Skeletal muscle tissue (tissue), 4 donors: ENCODE data around the gene ADAMTSL2. TPM values are rescaled to one million over a fixed set of nuclear protein-coding genes. Genes with fewer than 3 reads are reported as not detected.

Experiments
- H3K27ac ChIP-seq: one replicate; pipeline ENCODE4 v1.7.0; 2013; ENCODE audit warnings: mild to moderate bottlenecking, low read depth, low read length, inconsistent platforms
- H3K27me3 ChIP-seq, 3 donors: one replicate each; pipeline ENCODE4 v1.7.0; 2013; ENCODE audit warnings: low read length in 3 of 3; ENCODE audit not compliant: control insufficient read depth in 3 of 3, insufficient read depth in 3 of 3
- H3K36me3 ChIP-seq, 3 donors: one replicate each; pipeline ENCODE4 v1.7.0; 2013; ENCODE audit warnings: low read length in 3 of 3; ENCODE audit not compliant: control insufficient read depth in 3 of 3, insufficient read depth in 3 of 3
- H3K4me1 ChIP-seq, 3 donors: one replicate each; pipeline ENCODE4 v1.7.0; 2013; ENCODE audit warnings: low read length in 3 of 3, mild to moderate bottlenecking in 3 of 3; ENCODE audit not compliant: control insufficient read depth in 3 of 3, insufficient read depth in 3 of 3
- H3K4me3 ChIP-seq, 3 donors: one replicate each; pipeline ENCODE4 v1.7.0; 2013; ENCODE audit warnings: low read length in 3 of 3
- H3K9ac ChIP-seq, 3 donors: one replicate each; pipeline ENCODE4 v1.7.0; 2013; ENCODE audit warnings: low read length in 3 of 3, mild to moderate bottlenecking in 3 of 3, moderate library complexity in 2 of 3, low read depth in 1 of 3
- H3K9me3 ChIP-seq, 3 donors: one replicate each; pipeline ENCODE4 v1.7.0; 2013; ENCODE audit warnings: low read length in 3 of 3; ENCODE audit not compliant: control insufficient read depth in 3 of 3
- total RNA-seq: library from RNA; depleted of rRNA; stranded (reverse); fragments of >200 nt; gene quantifications from one replicate; pipeline ENCODE4 v1.2.3, GENCODE V29; 2014
- donor health status: Osteomylitis.

ADAMTSL2 gene
- 4.7 TPM for total RNA-seq

GRCh38 chr9:133534346-133535291 lies at the start of gene ADAMTSL2:
Gene ADAMTSL2, plus strand, starts transcription at chr9:133534704. Its CDS starts 2,009 bp downstream, at chr9:133536713.
- Histone ChIP-seq H3K27ac (peak within 1 kb of the TSS; percentile 28), H3K27me3 (peaks cover 15 to 65% (median 30%) of the 10 kb centered on the region in 3 donors), H3K4me3 (peak within 1 kb of the TSS; percentile 38 to 61 (median 54)), H3K4me1 (peaks cover 27 to 38% (median 32%) of the 10 kb centered on the region in 3 donors), H3K36me3 (no peaks in the 10 kb centered on the region), H3K9me3 (no peaks in the 10 kb centered on the region), H3K9ac (peak within 1 kb of the TSS in 2 of 3 donors; percentile 33 to 66)

- Histone ChIP-seq H3K9ac (no peak overlapping the region), H3K27ac (no peak overlapping the region), H3K4me1 (peaks cover 0 to 5% (median 0%) of the 10 kb centered on the region in 3 donors), H3K27me3 (peaks cover 2 to 23% (median 10%) of the 10 kb centered on the region in 3 donors), H3K36me3 (no peaks in the 10 kb centered on the region), H3K9me3 (no peaks in the 10 kb centered on the region), H3K4me3 (no peak overlapping the region)
Observed at GRCh38 chr9:133485531-133486260, 48.8 kb upstream of the ADAMTSL2 start.

- no peaks in the 10 kb centered on the region for H3K9me3 ChIP-seq
- H3K27me3 ChIP-seq = peaks cover 2 to 23% (median 8%) of the 10 kb centered on the region in 3 donors
- no peak overlapping the region for H3K4me3 ChIP-seq
- no peak overlapping the region for H3K9ac ChIP-seq
- H3K36me3 ChIP-seq = no peaks in the 10 kb centered on the region
- peaks cover 11 to 19% (median 12%) of the 10 kb centered on the region in 3 donors for H3K4me1 ChIP-seq
- H3K27ac ChIP-seq = no peak overlapping the region
Observed at GRCh38 chr9:133487331-133487725, 47.2 kb upstream of the ADAMTSL2 start.

- H3K36me3 ChIP-seq = no peaks in the 10 kb centered on the region
- no peak overlapping the region for H3K9ac ChIP-seq
- H3K4me1 ChIP-seq = peaks cover 17 to 33% (median 25%) of the 10 kb centered on the region in 3 donors
- H3K4me3 ChIP-seq = no peak overlapping the region
- H3K27ac ChIP-seq = no peak overlapping the region
- peaks cover 2 to 19% (median 7%) of the 10 kb centered on the region in 3 donors for H3K27me3 ChIP-seq
- H3K9me3 ChIP-seq = no peaks in the 10 kb centered on the region
Observed at GRCh38 chr9:133488686-133489252, 45.7 kb upstream of the ADAMTSL2 start.

GRCh38 chr9:133489253-133490190 lies 45.0 kb upstream of the ADAMTSL2 start:
- H3K9me3 ChIP-seq = no peaks in the 10 kb centered on the region
- H3K27me3 ChIP-seq = peaks cover 2 to 18% (median 5%) of the 10 kb centered on the region in 3 donors
- no peaks in the 10 kb centered on the region for H3K36me3 ChIP-seq
- H3K4me1 ChIP-seq = peaks cover 17 to 33% (median 25%) of the 10 kb centered on the region in 3 donors
- H3K9ac ChIP-seq = peak overlapping the region in 1 of 3 donors; percentile 8
- no peak overlapping the region for H3K27ac ChIP-seq
- H3K4me3 ChIP-seq = no peak overlapping the region

GRCh38 chr9:133490201-133490681 lies 44.3 kb upstream of the ADAMTSL2 start:
- H3K27me3 ChIP-seq = peaks cover 2 to 12% (median 2%) of the 10 kb centered on the region in 3 donors
- H3K4me1 ChIP-seq = peaks cover 17 to 33% (median 25%) of the 10 kb centered on the region in 3 donors
- H3K9ac ChIP-seq = peak overlapping the region in 1 of 3 donors; percentile 8
- no peaks in the 10 kb centered on the region for H3K36me3 ChIP-seq
- no peak overlapping the region for H3K4me3 ChIP-seq
- no peak overlapping the region for H3K27ac ChIP-seq
- H3K9me3 ChIP-seq = no peaks in the 10 kb centered on the region

GRCh38 chr9:133490865-133491655 lies 43.4 kb upstream of the ADAMTSL2 start:
- Histone ChIP-seq H3K27me3 (peaks cover 0 to 14% (median 7%) of the 10 kb centered on the region in 3 donors), H3K4me3 (no peak overlapping the region), H3K4me1 (peaks cover 17 to 31% (median 25%) of the 10 kb centered on the region in 3 donors), H3K36me3 (no peaks in the 10 kb centered on the region), H3K27ac (no peak overlapping the region), H3K9me3 (no peaks in the 10 kb centered on the region), H3K9ac (no peak overlapping the region)

- peaks cover 0 to 19% (median 8%) of the 10 kb centered on the region in 3 donors for H3K27me3 ChIP-seq
- H3K9ac ChIP-seq = no peak overlapping the region
Observed at GRCh38 chr9:133491656-133491925, 42.9 kb upstream of the ADAMTSL2 start.

More at GRCh38 chr9:133491656-133491925, 42.9 kb upstream of the ADAMTSL2 start:
- Histone ChIP-seq H3K4me3 (no peak overlapping the region), H3K9me3 (no peaks in the 10 kb centered on the region), H3K4me1 (peaks cover 17 to 29% (median 26%) of the 10 kb centered on the region in 3 donors), H3K27ac (peak overlapping the region; percentile 79), H3K36me3 (no peaks in the 10 kb centered on the region)
